ENCODE measurements around the gene CTXND1.

Gene CTXND1

DNA sequence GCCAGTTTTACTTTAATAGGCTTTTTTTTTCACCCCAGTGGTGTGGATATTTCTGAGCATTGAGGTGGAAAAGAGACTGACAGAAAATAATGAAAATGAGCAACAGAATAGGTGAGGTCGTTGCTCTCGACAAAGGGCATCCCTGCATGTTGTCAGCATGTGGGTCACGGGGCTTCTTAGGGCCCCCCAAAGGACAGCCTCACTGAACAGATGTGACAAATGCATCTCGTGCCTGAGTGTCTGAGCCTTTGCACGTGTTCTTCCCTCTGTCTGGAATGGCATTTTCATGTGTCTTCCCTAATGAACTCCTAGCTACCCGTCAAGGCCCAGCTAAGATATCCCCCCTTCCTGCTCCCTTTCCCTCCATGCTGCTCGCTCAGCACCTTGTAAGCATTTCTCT lies 67.5 kb downstream of the CTXND1 start:
- no peak for DNase-seq (ENCODE audit: low read depth)
- TF ChIP-seq CTCF (IDR thresholded peaks at IDR 0.05; ENCODE audit: control insufficient read depth, extremely low read depth, insufficient read depth) = no peak
- H3K4me3 ChIP-seq (ENCODE audit: low read depth, low read length) = no peak overlapping the region

DNA sequence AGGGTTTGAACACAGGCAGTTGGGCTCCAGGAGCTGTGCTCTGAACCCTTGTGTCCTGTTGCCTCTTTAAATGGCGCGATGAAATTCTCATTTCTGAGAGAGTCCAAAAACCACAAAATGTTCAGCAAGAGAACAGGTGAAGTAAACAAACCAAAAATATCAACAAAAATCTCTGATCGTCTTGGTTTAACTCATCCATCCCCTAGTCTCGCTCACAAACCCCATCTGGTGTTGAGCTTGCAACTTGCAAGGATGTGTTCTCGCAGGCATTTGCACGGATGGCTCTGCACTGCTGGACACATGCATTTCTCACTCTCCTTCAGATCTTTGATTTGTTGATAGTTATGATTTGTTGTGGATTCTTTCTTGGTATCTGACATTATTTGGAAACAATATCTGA lies 68.1 kb downstream of the CTXND1 start:
- no peak for DNase-seq (ENCODE audit: low read depth)
- no peak for TF ChIP-seq CTCF (IDR thresholded peaks at IDR 0.05; ENCODE audit: control insufficient read depth, extremely low read depth, insufficient read depth)
- H3K4me3 ChIP-seq (ENCODE audit: low read depth, low read length) = no peak overlapping the region

DNA sequence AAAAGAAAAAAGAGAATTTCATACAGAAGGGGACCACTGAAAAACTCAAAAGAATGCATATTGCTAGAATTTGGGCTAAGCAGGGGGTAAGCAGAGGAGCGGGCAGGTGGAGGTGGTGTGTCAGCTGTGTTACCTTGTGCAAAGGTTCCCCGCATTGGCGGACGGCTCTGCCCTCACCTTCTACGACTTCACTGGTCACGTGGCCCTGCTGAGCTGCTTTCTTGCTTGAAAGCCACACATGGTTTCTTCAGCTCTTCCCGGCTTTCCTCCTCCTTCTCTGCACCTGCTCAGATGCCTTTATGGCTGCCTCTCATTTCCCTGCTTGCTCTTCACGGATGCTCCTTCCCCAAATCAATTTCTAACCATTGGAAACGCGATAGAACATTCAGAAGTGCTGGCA lies 68.7 kb downstream of the CTXND1 start:
- TF ChIP-seq CTCF (IDR thresholded peaks at IDR 0.05; ENCODE audit: control insufficient read depth, extremely low read depth, insufficient read depth) = no peak
- no peak for DNase-seq (ENCODE audit: low read depth)
- no peak overlapping the region for H3K4me3 ChIP-seq (ENCODE audit: low read depth, low read length)

- H3K4me3 ChIP-seq (ENCODE audit: low read depth, low read length) = no peak overlapping the region
- no peak for DNase-seq (ENCODE audit: low read depth)
- TF ChIP-seq CTCF (IDR thresholded peaks at IDR 0.05; ENCODE audit: control insufficient read depth, extremely low read depth, insufficient read depth) = no peak
Observed at GRCh38 chr15:80182611-80183261, 69.3 kb downstream of the CTXND1 start.

GRCh38 chr15:80180986-80181385 lies 71.0 kb downstream of the CTXND1 start:
- H3K4me3 ChIP-seq (ENCODE audit: low read depth, low read length) = no peak overlapping the region
- no peak for DNase-seq (ENCODE audit: low read depth)
- no peak for TF ChIP-seq CTCF (IDR thresholded peaks at IDR 0.05; ENCODE audit: control insufficient read depth, extremely low read depth, insufficient read depth)

DNA sequence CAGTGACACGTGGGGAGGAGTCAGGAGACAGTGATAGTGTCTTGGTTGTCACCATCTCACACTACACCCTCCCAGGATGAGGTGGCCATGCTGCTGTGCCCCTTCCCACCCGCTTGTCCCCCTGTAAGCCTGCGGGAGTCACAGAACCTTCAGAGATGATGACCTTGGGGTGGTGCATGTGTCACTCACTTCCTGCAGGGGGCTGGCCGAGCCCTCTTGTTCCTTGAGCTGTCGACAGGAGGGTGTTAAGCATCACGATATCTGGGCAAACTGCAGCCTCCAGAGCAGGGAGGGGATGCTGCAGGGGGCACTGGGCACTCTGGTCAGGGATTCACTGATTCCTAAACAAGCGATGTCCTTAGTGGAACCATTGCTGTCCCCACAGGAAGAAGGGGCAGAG lies 71.5 kb downstream of the CTXND1 start:
- no peak for TF ChIP-seq CTCF (IDR thresholded peaks at IDR 0.05; ENCODE audit: control insufficient read depth, extremely low read depth, insufficient read depth)
- H3K4me3 ChIP-seq (ENCODE audit: low read depth, low read length) = no peak overlapping the region
- DNase-seq (ENCODE audit: low read depth) = no peak

DNA sequence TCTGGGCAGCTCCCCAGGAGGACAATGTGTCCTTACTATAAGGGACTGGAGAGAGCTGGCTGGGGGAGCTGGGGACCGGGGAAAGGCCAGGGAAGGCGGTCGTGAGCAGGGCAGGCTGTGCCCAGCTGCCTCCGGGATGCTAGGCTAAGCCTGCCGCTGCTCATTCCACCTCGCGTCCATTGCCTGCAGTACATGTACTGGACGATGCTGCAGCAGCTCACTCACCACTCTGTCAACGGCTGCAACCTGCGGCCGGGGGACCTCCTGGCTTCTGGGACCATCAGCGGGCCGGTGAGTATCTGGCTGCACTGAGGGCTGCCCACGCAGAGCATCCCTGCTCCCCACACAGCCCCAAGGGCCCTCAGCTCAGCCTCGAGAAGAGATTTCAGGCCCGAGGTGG lies 72.1 kb downstream of the CTXND1 start:
- no peak for TF ChIP-seq CTCF (IDR thresholded peaks at IDR 0.05; ENCODE audit: control insufficient read depth, extremely low read depth, insufficient read depth)
- H3K4me3 ChIP-seq (ENCODE audit: low read depth, low read length) = no peak overlapping the region
- no peak for DNase-seq (ENCODE audit: low read depth)

All from LNCaP clone FGC (cell line).